CD1c-positive myeloid dendritic cell (primary cell): ENCODE results near the gene ARPC4.

Experiments
- DNase-seq: peaks from one replicate; pipeline ENCODE4 v3.0.0-alpha.2; 2016; ENCODE audit errors: extremely low spot score

The ARPC4 gene

DNA sequence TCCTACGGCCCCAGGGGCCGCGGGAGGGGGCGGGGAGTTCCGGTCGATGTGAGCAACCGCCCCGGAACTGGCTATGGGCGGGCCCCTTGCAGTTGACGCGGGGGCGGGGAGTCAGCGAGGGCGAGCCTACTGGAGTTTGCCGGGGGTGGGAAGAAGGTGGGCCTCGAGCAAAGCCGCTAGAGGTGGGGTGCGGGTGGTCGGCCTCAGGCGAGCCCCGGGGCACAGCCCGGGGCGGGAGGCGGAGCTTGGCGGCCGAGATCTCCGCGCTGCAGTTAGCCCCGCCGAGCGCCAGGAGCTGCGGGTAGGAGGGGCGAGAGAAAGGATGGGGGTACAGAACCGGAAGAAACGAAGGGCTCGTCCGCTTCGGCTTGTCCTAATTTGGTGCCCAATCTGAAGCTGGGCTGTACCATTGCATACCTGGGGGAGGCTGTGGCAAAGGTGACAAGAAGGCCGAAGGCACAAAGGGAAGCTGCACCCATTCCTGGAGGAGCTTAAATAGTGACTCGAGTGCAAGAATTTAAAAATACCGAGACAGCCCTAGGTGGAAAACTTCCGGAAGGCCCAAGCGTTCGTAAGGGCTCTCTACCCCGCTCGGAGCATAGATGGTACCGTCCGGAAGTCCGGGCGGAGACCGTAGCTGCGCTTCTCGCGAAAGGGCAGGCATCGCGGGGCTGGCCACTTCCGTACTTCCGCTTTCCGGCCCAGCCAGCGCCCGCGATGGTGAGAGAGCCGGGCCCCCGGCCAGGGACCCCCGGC, at the start of gene ARPC4, which contains the start of gene TADA3:
ARPC4 (plus strand) TSS at position 678 of the 756 bp plus-strand sequence; CDS start at position 718, 40 bp downstream.
TADA3 (minus strand) TSS at position 69 of the 756 bp plus-strand sequence. CDS start 1,007 bp downstream, outside the sequence.
- DNase-seq = peak; percentile 94

GRCh38 chr3:9743548-9743947, 49.3 kb upstream of the ARPC4 start:
- no peak for DNase-seq

DNA sequence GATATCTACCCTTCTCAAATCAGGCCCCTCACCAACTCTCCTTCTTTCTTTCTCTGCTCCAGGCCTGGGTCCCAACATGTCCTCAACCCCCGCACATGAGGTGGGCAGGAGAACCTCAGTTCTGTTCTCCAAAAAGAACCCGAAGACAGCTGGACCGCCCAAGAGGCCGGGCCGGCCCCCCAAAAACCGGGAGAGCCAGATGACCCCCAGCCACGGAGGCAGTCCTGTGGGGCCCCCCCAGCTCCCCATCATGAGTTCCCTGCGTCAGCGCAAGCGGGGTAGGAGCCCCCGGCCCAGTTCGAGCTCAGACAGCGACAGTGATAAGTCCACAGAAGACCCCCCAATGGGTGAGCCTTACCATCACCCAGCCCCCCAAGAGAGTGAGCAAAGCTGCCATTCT, 48.7 kb upstream of the ARPC4 start:
- no peak for DNase-seq

- DNase-seq = no peak
These were observed 47.4 kb upstream of the ARPC4 start for GRCh38 chr3:9745521-9745920.

DNA sequence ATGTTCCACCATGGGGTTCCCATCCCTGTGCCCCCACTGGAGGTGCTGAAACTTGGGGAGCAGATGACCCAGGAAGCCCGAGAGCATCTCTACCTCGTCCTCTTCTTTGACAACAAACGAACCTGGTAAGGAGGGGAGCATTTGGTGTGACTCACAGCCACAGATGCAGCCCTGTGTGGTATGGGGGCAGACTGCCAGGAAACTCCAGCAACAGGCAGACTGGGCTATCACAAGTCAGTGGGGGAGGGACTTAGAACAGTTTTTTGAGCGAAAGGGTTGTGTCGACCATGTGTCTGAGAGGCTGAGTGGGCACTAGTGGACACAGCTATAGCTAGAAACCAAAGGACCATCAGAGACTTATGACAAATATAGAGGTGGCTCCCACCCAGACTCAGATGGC, 46.6 kb upstream of the ARPC4 start:
- DNase-seq = no peak

DNA sequence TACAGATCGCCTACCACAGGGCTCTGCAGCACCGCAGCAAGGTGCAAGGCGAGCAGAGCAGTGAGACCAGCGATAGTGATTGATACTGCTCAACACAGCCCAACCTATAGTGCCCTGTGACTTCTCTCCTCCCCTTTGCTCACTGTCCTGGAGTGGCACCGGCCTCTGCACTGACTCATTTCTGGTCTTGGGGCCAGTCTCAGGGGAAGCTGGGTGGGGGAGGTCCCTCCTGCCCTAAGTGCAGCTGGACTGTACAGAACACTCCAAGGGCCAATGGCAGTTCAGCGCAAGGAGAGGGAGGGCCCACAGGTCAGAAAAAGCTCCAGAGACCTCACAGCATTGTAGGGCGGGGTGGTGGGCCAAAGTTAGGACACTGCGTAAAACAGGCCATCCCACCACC, 45.6 kb upstream of the ARPC4 start:
- DNase-seq = no peak

GRCh38 chr3:9748031-9748430, 44.9 kb upstream of the ARPC4 start:
- DNase-seq = no peak

- no peak for DNase-seq
These were observed 43.6 kb upstream of the ARPC4 start for GRCh38 chr3:9749296-9749644.

DNA sequence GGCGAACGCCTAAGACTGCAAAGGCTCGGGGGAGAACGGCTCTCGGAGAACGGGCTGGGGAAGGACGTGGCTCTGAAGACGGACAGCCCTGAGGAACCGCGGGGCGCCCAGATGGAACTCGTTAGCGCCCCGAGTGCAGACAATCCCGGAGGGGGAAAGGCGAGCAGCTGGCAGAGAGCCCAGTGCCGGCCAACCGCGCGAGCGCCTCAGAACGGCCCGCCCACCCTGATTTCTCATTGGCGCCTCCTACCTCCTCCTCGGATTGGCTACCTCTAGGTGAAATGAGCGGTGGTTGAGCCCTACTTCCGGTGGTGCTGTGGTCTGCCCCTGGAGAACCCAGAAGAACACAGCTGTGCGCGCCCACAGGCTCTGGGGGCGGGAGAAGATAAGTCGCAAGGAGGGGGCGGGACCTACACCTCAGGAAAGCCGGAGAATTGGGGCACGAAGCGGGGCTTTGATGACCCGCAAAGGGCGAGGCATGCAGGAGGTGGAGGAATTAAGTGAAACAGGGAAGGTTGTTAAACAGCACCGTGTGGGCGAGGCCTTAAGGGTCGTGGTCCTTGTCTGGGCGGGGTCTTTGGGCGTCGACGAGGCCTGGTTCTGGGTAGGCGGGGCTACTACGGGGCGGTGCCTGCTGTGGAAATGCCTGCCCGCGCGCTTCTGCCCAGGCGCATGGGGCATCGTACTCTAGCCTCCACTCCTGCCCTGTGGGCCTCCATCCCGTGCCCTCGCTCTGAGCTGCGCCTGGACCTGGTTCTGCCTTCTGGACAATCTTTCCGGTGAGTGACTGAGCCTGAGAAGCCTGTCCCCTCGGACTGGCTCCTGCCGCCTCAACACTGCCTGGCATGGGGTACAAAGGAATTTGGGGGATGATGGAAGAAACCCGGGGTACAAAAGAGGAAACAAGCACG, 43.0 kb upstream of the ARPC4 start, which contains the start of gene OGG1:
OGG1 (plus strand) TSS at position 308 of the 911 bp plus-strand sequence; CDS start at position 643, 335 bp downstream.
- peak; percentile 99 for DNase-seq

- no peak for DNase-seq
These were observed 42.1 kb upstream of the ARPC4 start for GRCh38 chr3:9750556-9751411.

- DNase-seq = no peak
These were observed 38.2 kb upstream of the ARPC4 start for GRCh38 chr3:9754678-9755077.

DNA sequence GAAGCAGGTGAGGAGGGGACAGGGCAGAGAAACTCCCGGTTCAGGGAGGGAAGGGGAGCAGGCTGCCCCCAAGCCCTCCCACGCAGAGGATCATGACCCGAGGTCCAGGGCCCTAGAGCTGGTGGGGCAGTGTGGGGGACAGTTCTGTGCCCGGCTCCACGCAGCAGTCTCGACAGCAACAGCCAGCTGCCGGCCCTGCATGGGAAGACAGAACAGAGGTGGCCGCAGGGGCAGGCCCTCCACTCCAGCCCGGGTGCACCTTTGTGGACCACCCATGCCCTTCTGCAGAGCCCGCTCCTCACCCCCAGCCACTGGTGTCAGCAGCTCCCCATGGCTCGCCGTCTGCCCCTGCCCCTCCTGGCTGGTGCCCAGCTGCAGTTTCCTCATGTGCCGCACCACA, 35.5 kb upstream of the ARPC4 start:
- DNase-seq = no peak

DNA sequence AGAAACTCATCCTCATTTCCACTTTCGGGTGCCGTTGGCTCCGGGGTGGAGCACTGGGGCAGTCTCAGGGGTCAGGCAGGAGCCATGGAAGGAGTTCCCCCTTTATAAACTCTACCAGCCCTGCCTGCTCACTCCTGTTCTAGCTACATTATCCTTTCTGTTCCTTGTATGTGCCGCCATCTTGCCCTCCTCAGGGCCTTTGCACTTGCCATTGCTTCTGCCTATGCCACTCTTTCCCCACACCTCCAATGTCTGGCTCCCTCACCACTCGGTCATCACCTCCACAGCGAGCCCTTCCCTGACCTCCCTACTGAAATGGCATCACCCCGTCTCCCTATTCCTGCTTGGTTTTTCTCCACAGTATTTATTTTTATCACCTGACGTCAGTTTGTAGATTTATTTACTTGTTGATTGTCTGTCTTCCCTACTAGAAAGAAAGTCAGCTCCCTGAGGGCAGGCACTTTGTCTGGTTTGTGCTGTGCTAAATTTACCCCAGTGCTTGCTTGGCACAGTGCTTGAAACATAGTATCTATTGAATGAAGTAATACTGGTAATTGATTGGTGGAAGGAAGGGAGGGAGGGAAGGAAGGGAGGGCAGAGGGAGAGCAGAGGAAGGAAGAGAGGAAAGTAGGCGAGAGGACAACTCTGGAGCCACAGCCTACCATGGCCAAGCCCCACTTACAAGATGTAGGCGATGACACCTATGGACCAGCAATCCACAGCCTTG, 31.9 kb upstream of the ARPC4 start:
- DNase-seq = no peak

DNA sequence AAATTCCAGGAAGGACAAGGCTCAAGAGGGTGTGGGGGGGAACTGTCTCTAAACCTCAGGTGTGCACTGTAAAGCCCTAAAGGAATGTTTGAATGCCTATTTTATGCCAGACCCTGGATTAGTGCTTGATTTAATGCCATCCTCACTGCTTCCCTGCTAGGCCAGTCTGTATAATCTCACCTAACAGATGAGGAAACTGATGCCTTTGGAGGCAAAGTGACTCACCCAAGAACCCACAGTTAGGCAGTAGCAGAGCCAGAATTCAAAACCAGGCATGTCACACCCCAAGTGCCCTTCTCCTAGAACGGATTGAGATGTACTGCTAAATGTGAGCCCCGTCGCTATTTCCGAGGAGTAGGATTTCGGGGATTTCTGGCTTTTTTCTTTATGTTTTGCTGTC, 31.0 kb upstream of the ARPC4 start:
- no peak for DNase-seq

DNA sequence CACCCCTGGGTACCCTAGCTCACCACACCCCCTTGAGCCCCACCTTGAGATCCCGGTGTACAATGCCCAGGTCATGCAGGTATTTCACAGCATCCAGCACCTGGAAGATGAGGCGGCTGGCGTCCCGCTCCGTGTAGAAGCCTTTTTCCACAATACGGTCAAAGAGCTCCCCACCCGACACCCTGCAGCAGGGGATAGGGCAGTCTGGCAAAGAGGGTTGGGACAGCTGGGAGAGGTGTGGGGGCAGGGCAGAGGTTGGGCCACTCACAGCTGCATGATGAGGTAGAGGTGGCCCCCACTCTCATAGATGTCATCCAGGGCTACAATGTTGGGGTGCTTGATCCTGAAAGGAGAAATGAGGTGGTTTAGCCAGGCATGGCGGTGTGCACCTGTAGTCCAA, 30.0 kb upstream of the ARPC4 start:
- no peak for DNase-seq

DNA sequence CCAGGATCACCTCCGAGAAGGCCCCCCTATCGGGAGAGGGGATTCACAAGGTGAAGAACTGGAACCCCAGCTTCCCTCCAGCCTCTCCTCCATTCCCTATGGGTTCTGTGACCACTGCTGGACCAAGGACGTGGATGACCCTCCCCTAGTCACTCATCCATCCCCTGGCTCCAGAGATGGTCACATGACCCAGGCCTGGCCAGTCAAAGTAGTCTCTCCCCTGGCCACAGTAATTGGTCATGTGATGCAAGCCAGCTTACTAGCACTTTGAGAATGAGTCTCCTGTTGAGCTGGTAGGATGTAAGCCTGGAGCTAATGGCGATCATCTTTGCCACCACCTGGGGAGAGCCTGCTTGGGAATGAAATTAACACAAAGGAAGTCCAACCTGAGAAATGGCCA, 27.0 kb upstream of the ARPC4 start:
- DNase-seq = no peak

DNA sequence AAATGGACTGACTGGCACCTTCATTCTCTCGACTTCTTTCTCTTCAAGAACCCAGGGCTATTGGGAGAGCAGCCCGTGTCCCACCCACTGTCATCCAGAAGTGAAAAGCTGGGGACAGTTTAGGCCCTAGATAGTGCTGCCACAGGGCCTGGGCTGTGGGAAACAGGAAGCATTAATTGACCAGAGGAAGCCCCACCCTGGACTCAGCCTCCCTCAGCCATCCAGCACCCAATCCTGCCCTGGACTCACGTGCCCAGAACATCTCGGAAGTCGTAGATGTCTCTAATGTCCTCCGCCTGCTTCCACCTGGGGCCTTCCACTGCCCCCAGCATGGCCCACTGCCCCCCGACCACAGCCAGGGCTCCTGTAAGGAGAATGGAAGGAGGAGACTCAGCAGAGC, 25.5 kb upstream of the ARPC4 start:
- DNase-seq = peak; percentile 58

DNA sequence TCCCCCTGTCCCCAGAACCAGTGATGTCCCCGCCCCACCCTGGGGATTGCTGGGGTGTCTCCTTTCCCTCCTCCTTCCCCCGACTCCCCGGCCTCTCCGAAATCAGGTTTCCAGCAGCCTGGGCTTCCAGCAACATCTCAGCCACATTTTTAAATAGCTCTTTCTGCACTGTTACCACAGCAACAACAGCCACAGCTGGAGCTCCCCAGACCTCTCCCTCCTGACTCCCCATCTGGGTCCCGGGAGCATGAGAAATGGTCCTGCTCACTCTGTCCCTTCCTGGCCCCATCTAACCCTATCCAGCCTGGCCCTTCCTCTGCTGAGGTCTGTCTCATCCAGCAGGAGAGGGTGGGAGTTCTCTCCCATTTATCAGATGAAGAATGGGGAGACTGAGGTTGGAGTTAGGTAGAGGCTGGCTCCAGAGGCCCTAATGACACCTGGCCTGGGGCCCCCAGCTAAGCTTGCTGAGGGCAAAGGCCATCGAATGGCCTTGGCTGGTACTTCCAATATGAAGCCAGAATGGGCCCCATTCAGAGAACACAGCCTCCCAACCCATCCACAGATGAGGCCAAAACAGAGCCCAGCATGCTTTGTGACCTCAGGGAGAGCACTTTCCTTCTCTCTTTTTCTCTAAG, 24.6 kb upstream of the ARPC4 start:
- no peak for DNase-seq

GRCh38 chr3:9769012-9769411, 23.9 kb upstream of the ARPC4 start:
- DNase-seq = no peak

GRCh38 chr3:9769426-9770275, 23.2 kb upstream of the ARPC4 start, which contains the start of gene CAMK1:
Gene CAMK1, minus strand, starts transcription at chr3:9769947. Its CDS starts 2,198 bp downstream, at chr3:9767749.
- peak; percentile 78 for DNase-seq
